K562 (cell line): ENCODE results near the gene DNAJC30. TPM values are rescaled to one million over a fixed set of nuclear protein-coding genes. Genes with fewer than 3 reads are reported as not detected.
"Not testable (repeated sequence)": the region's sequence is repeated elsewhere in the genome, so short reads cannot be mapped to it uniquely, and the experiment has no call there.

Source experiments
- ATAC-seq: fragments of 200-7000 bp; cut with Tn5 transposase; 3 replicates; pipeline ENCODE4 v1.9.1; 2020; ENCODE audit warnings: moderate library complexity
- BruUV-seq: library from RNA; stranded (reverse); fragments of 400-500 nt; replicated peaks from 2 replicates; lab custom pipeline; 2021; lab: Mats Ljungman, UMichigan
- CTCF ChIA-PET: fragments of 300-600 bp; formaldehyde crosslinking; extraction: SDS; loops from one replicate; lab custom pipeline; 2021; ENCODE audit warnings: low intra/inter-chr PET ratio; lab: Yijun Ruan, JAX
- POLR2A ChIA-PET: fragments of 300-600, 350-650 bp; sonication (Branson Sonifier 250); formaldehyde crosslinking; extraction: SDS; loops from one replicate; lab custom pipeline; 2021; ENCODE audit warnings: antibody characterized with exemption, inconsistent platforms; lab: Yijun Ruan, JAX
- DNase-seq, 4 experiments: peaks; one replicate each; pipeline versions ENCODE4 v3.0.0 to v3.0.0-alpha.2; 2011 to 2018; ENCODE audit warnings: low spot score in 3 of 4, mixed read lengths in 3 of 4; ENCODE audit errors: extremely low read depth in 1 of 4
- FAIRE-seq: peaks from 2 replicates; lab custom pipeline; 2011; peaks lifted over from hg19 to GRCh38; lab: Jason Lieb, UNC
- H2AFZ ChIP-seq: 2 replicates; pipeline ENCODE4 v1.6.0; 2011; ENCODE audit warnings: low read depth, low read length, control low read depth, inconsistent platforms
- H3K27ac ChIP-seq: fragments of 200-600 bp; 3 replicates; pipeline ENCODE4 v1.8.0; 2011; ENCODE audit warnings: low read depth, mild to moderate bottlenecking, control low read depth, inconsistent platforms, low read length, moderate library complexity, mixed read lengths; ENCODE audit errors: extremely low read depth
- H3K27me3 ChIP-seq, 2 experiments: fragments of 300-600 bp in 1 of 2; 2 replicates in 1 of 2; 3 replicates in 1 of 2; pipeline versions ENCODE4 v1.6.0 to v1.8.0; 2011; ENCODE audit warnings: inconsistent platforms in 2 of 2, low read length in 2 of 2, mild to moderate bottlenecking in 1 of 2, mixed read lengths in 1 of 2, moderate library complexity in 1 of 2; ENCODE audit not compliant: control insufficient read depth in 2 of 2, insufficient read depth in 2 of 2
- H3K36me3 ChIP-seq: fragments of 300-600 bp; 3 replicates; pipeline ENCODE4 v1.8.0; 2011; ENCODE audit warnings: mild to moderate bottlenecking, low read length, inconsistent platforms; ENCODE audit not compliant: control insufficient read depth, insufficient read depth
- H3K4me1 ChIP-seq, 2 experiments: fragments of 200-600 bp in 1 of 2; replicated peaks in 1 of 2; 2 replicates in 1 of 2; 3 replicates in 1 of 2; pipeline versions ENCODE4 v1.5.1 to v1.8.0; 2011; ENCODE audit warnings: inconsistent platforms in 2 of 2, low read length in 2 of 2, mild to moderate bottlenecking in 1 of 2, mixed read lengths in 1 of 2, moderate library complexity in 1 of 2; ENCODE audit not compliant: control insufficient read depth in 2 of 2, insufficient read depth in 2 of 2
- H3K4me2 ChIP-seq: 2 replicates; pipeline ENCODE4 v1.6.1; 2011; ENCODE audit warnings: low read length, control low read depth, inconsistent platforms, mixed read lengths; ENCODE audit not compliant: insufficient read depth
- H3K4me3 ChIP-seq: fragments of 200-600 bp; sonication (generic), shearing (Covaris generic); 2 replicates; pipeline ENCODE4 v1.5.1; 2016; ENCODE audit warnings: control low read depth, inconsistent platforms
- H3K79me2 ChIP-seq: fragments of 200-600 bp; 3 replicates; pipeline ENCODE4 v1.8.0; 2011; ENCODE audit warnings: low read length, inconsistent platforms; ENCODE audit not compliant: control insufficient read depth, insufficient read depth
- H3K9ac ChIP-seq, 2 experiments: 2 replicates each; pipeline versions ENCODE4 v1.6.0 to v1.6.1; 2011; ENCODE audit warnings: low read depth in 2 of 2, low read length in 2 of 2, control low read depth in 1 of 2, inconsistent platforms in 1 of 2, mild to moderate bottlenecking in 1 of 2, mixed read lengths in 1 of 2; ENCODE audit not compliant: insufficient read depth in 1 of 2
- H3K9me1 ChIP-seq: one replicate; pipeline ENCODE4 v1.6.0; 2011; ENCODE audit warnings: inconsistent platforms, mild to moderate bottlenecking, low read length, moderate library complexity; ENCODE audit not compliant: control insufficient read depth, insufficient read depth
- H3K9me3 ChIP-seq: replicated peaks from 2 replicates; pipeline ENCODE4 v1.5.1; 2011; ENCODE audit warnings: low read depth, low read length, inconsistent platforms; ENCODE audit not compliant: control insufficient read depth, insufficient read depth
- H4K20me1 ChIP-seq: replicated peaks from 2 replicates; pipeline ENCODE4 v1.6.1; 2011; ENCODE audit warnings: low read length, inconsistent platforms, mixed read lengths; ENCODE audit not compliant: control insufficient read depth, insufficient read depth
- ATF3 ChIP-seq, 2 experiments: fragments of 450-650 bp in 1 of 2; sonication (generic) in 1 of 2; formaldehyde crosslinking in 1 of 2; IDR thresholded peaks in 1 of 2; conservative IDR thresholded peaks in 1 of 2; 2 replicates each; pipeline versions ENCODE4 v1.6.1 to v1.8.1; 2016 to 2023; ENCODE audit warnings: mild to moderate bottlenecking in 2 of 2, moderate library complexity in 2 of 2, inconsistent platforms in 1 of 2, missing genetic modification reagents in 1 of 2
- FOXP4 ChIP-seq: sonication (generic); formaldehyde crosslinking; IDR thresholded peaks from 2 replicates; pipeline ENCODE4 v1.8.0; 2022; ENCODE audit warnings: mild to moderate bottlenecking, missing genetic modification reagents, borderline replicate concordance
- HDAC6 ChIP-seq: IDR thresholded peaks from 2 replicates; pipeline ENCODE4 v1.6.1; 2012; ENCODE audit warnings: low read depth, mild to moderate bottlenecking, control low read depth, inconsistent platforms, low read length, moderate library complexity
- LCOR ChIP-seq: sonication (generic); formaldehyde crosslinking; IDR thresholded peaks from 2 replicates; pipeline ENCODE4 v1.8.0; 2022; ENCODE audit warnings: mild to moderate bottlenecking, missing genetic modification reagents
- ZNF121 ChIP-seq: sonication (generic); formaldehyde crosslinking; conservative IDR thresholded peaks from 2 replicates; pipeline ENCODE4 v1.8.0; 2022; ENCODE audit warnings: missing genetic modification reagents
- WGBS: fragments of 100-300 bp; shearing (Covaris generic); methylation state at CpG from one replicate; pipeline ENCODE4 v1.1.6; 2016; ENCODE audit warnings: low coverage, mixed read lengths; ENCODE audit not compliant: insufficient coverage; ENCODE audit errors: missing lambda C conversion rate; 5-methylcytosine and 5-hydroxymethylcytosine counted together
- in situ Hi-C: fragments of 300-500 bp; cut with MboI; formaldehyde crosslinking; loops from 4 replicates; pipeline ENCODE4 v1.15.0; 2018; ENCODE audit warnings: inconsistent platforms, mixed read lengths
- intact Hi-C: fragments of 100-400 bp; cut with micrococcal nuclease; formaldehyde crosslinking; loops from 2 replicates; pipeline ENCODE4 v1.14.2; 2022
- polyA plus RNA-seq, 8 experiments: library from polyadenylated mRNA; depleted of rRNA in 4 of 8; stranded (reverse) in 5 of 8; unstranded in 3 of 8; fragments of >200 nt; fragmentation: Nextera tagmentation in 2 of 8; fragmentation: Illumina TruSeq in 1 of 8; extraction: Ambion mirVana in 2 of 8; extraction: Trizol in 1 of 8; gene quantifications; 2 replicates each; pipeline versions ENCODE4 v1.2.1 to v1.2.3, GENCODE V29; 2011 to 2014; ENCODE audit warnings: inconsistent platforms in 1 of 8, missing spikeins in 1 of 8
- total RNA-seq, 7 experiments: library from RNA; depleted of rRNA in 6 of 7; stranded (reverse); fragments of >200 nt in 6 of 7; fragmentation: Illumina TruSeq in 2 of 7; extraction: Trizol in 2 of 7; gene quantifications; 2 replicates each; pipeline versions ENCODE4 v1.2.1 to v1.2.3, GENCODE V29; 2011 to 2021; ENCODE audit warnings: low replicate concordance in 1 of 7

DNAJC30 gene
- total and polyA plus RNA-seq, 9 of the 15 experiments (the other 6 are each of a cell fraction or from before 2014, with no cell fraction given) = 1.1 to 11.3 (median 4.6) TPM

- TF ChIP-seq FOXP4 = 0 out of 2 replicates have a peak, but pooled peaks have one; percentile 45
- TF ChIP-seq ATF3 (IDR thresholded peaks at IDR 0.05) = peak; percentile 86
- TF ChIP-seq ATF3 (CRISPR knock-in tag; conservative IDR thresholded peaks at IDR 0.05) = no peak; the same call in 1 of the 2 replicates
- no peak for TF ChIP-seq HDAC6
- TF ChIP-seq LCOR (CRISPR knock-in tag) = 0 out of 2 replicates have a peak, but pooled peaks have one; percentile 2
Measured at GRCh38 chr7:73715648-73716317, 32.5 kb upstream of the DNAJC30 start (continued).

- FAIRE-seq, H3K79me2 ChIP-seq, H3K27me3 ChIP-seq, in situ Hi-C loops, DNase-seq, H3K4me3 ChIP-seq, H2AFZ ChIP-seq, H3K9me3 ChIP-seq, H3K36me3 ChIP-seq, H3K9me1 ChIP-seq, H3K9ac ChIP-seq, H3K27ac ChIP-seq, intact Hi-C loops, BruUV-seq, CTCF ChIA-PET, ATAC-seq, H3K4me2 ChIP-seq: not testable (repeated sequence)
- Histone ChIP-seq H4K20me1 (peaks cover 43% of the 10 kb centered on the region), H3K4me1 (peaks cover 20 to 44% of the 10 kb centered on the region in 2 experiments; a peak in 4 of 5 replicates)
- TF ChIP-seq ZNF121 = peak; percentile 84
- POLR2A ChIA-PET = interaction anchor here (0.6 to 1.2 kb wide), 3 partner anchors 14 to 101 kb away, joined by 3 read pairs; no protein-coding TSS in a partner anchor
- WGBS = 77% methylated on average over 6 of the region's 6 CpGs
Measured at GRCh38 chr7:73713319-73713718, 30.1 kb upstream of the DNAJC30 start.
